H9 (cell line): ENCODE results near the gene GSE1. TPM values are rescaled to one million over a fixed set of nuclear protein-coding genes. Genes with fewer than 3 reads are reported as not detected.

Experiments
- DNase-seq: peaks from one replicate; pipeline ENCODE4 v3.0.0-alpha.2; 2017
- H2AFZ ChIP-seq: one replicate; pipeline ENCODE4 v1.6.1; 2013; ENCODE audit warnings: mild to moderate bottlenecking, low read length, control low read depth, moderate library complexity
- H2AK5ac ChIP-seq: 2 replicates; pipeline ENCODE4 v1.6.1; 2013; ENCODE audit warnings: low read length, control low read depth, mixed read lengths; ENCODE audit not compliant: insufficient read length
- H2BK120ac ChIP-seq: one replicate; pipeline ENCODE4 v1.6.1; 2013; ENCODE audit warnings: low read depth, mild to moderate bottlenecking, low read length, control low read depth, inconsistent platforms; ENCODE audit not compliant: poor library complexity, severe bottlenecking
- H2BK12ac ChIP-seq: 2 replicates; pipeline ENCODE4 v1.6.1; 2013; ENCODE audit warnings: low read length, control low read depth, mixed read lengths, low read depth; ENCODE audit not compliant: insufficient read length
- H2BK15ac ChIP-seq: 2 replicates; pipeline ENCODE4 v1.6.1; 2013; ENCODE audit warnings: low read depth, low read length, control low read depth
- H2BK20ac ChIP-seq: one replicate; pipeline ENCODE4 v1.6.1; 2013; ENCODE audit warnings: low read depth, mild to moderate bottlenecking, low read length, control low read depth, inconsistent platforms; ENCODE audit not compliant: poor library complexity, severe bottlenecking
- H2BK5ac ChIP-seq: 2 replicates; pipeline ENCODE4 v1.6.1; 2013; ENCODE audit warnings: low read length, control low read depth, mixed read lengths; ENCODE audit not compliant: insufficient read length
- H3K14ac ChIP-seq: 2 replicates; pipeline ENCODE4 v1.6.1; 2013; ENCODE audit warnings: low read length, control low read depth; ENCODE audit not compliant: insufficient read depth
- H3K18ac ChIP-seq: 2 replicates; pipeline ENCODE4 v1.6.1; 2013; ENCODE audit warnings: low read depth, mild to moderate bottlenecking, mixed read lengths, low read length, control low read depth; ENCODE audit not compliant: insufficient read length
- H3K23ac ChIP-seq: 2 replicates; pipeline ENCODE4 v1.6.1; 2013; ENCODE audit warnings: low read length, control low read depth, mixed read lengths, low read depth; ENCODE audit not compliant: insufficient read length
- H3K23me2 ChIP-seq: 2 replicates; pipeline ENCODE4 v1.6.1; 2013; ENCODE audit warnings: low read depth, mild to moderate bottlenecking, mixed read lengths, low read length, control low read depth; ENCODE audit not compliant: insufficient read length, poor library complexity, severe bottlenecking
- H3K27ac ChIP-seq: 2 replicates; pipeline ENCODE4 v1.5.1; 2013; ENCODE audit warnings: low read length, control low read depth, mixed read lengths, low read depth; ENCODE audit not compliant: insufficient read length
- H3K27me3 ChIP-seq: 2 replicates; pipeline ENCODE4 v1.6.1; 2013; ENCODE audit warnings: low read length, control low read depth, inconsistent platforms; ENCODE audit not compliant: insufficient read depth
- H3K4ac ChIP-seq: 2 replicates; pipeline ENCODE4 v1.6.1; 2013; ENCODE audit warnings: low read depth, mild to moderate bottlenecking, control low read depth, inconsistent platforms, low read length, moderate library complexity
- H3K4me1 ChIP-seq: 2 replicates; pipeline ENCODE4 v1.6.1; 2013; ENCODE audit warnings: low read length, control low read depth, inconsistent platforms; ENCODE audit not compliant: insufficient read depth
- H3K4me2 ChIP-seq: 2 replicates; pipeline ENCODE4 v1.6.1; 2013; ENCODE audit warnings: low read length, control low read depth, mixed read lengths; ENCODE audit not compliant: insufficient read length, insufficient read depth
- H3K56ac ChIP-seq: 2 replicates; pipeline ENCODE4 v1.6.1; 2013; ENCODE audit warnings: low read depth, mild to moderate bottlenecking, mixed read lengths, low read length, control low read depth; ENCODE audit not compliant: insufficient read length
- H3K79me1 ChIP-seq: 2 replicates; pipeline ENCODE4 v1.6.1; 2013; ENCODE audit warnings: low read depth, mild to moderate bottlenecking, moderate library complexity, low read length, control low read depth, inconsistent platforms; ENCODE audit not compliant: insufficient read depth, poor library complexity, severe bottlenecking
- H3K79me2 ChIP-seq: 2 replicates; pipeline ENCODE4 v1.6.1; 2013; ENCODE audit warnings: low read length, control low read depth, inconsistent platforms; ENCODE audit not compliant: insufficient read depth
- H3K9ac ChIP-seq: 2 replicates; pipeline ENCODE4 v1.6.1; 2013; ENCODE audit warnings: low read length, control low read depth, mixed read lengths; ENCODE audit not compliant: insufficient read length; ENCODE audit errors: extremely low read depth
- H3K9me3 ChIP-seq: one replicate; pipeline ENCODE4 v1.6.1; 2013; ENCODE audit warnings: low read depth, low read length, inconsistent platforms; ENCODE audit not compliant: control insufficient read depth
- H3T11ph ChIP-seq: one replicate; pipeline ENCODE4 v1.6.1; 2013; ENCODE audit warnings: mild to moderate bottlenecking, low read length, control low read depth, inconsistent platforms
- H4K20me1 ChIP-seq: one replicate; pipeline ENCODE4 v1.6.1; 2013; ENCODE audit not compliant: control insufficient read depth, insufficient read length, insufficient read depth
- H4K5ac ChIP-seq: 2 replicates; pipeline ENCODE4 v1.6.1; 2013; ENCODE audit warnings: low read depth, mild to moderate bottlenecking, mixed read lengths, low read length, control low read depth; ENCODE audit not compliant: insufficient read length
- H4K8ac ChIP-seq: replicated peaks from 2 replicates; pipeline ENCODE4 v1.6.1; 2013; ENCODE audit warnings: low read length, control low read depth, mixed read lengths, low read depth; ENCODE audit not compliant: insufficient read length
- H4K91ac ChIP-seq: 2 replicates; pipeline ENCODE4 v1.6.1; 2013; ENCODE audit warnings: low read depth, mild to moderate bottlenecking, moderate library complexity, mixed read lengths, low read length, control low read depth; ENCODE audit not compliant: insufficient read length
- H3K27ac Mint-ChIP-seq, 3 experiments: 2 replicates in 2 of 3; 3 replicates in 1 of 3; pipeline ENCODE4 v1.8.0; 2020 to 2021; ENCODE audit warnings: mixed read lengths in 3 of 3, mild to moderate bottlenecking in 1 of 3, moderate library complexity in 1 of 3
- H3K27me3 Mint-ChIP-seq: 2 replicates; pipeline ENCODE4 v1.8.0; 2021; ENCODE audit warnings: low read depth, mild to moderate bottlenecking, moderate library complexity, mixed read lengths
- H3K36me3 Mint-ChIP-seq, 3 experiments: 2 replicates in 2 of 3; 3 replicates in 1 of 3; pipeline ENCODE4 v1.8.0; 2020 to 2021; ENCODE audit warnings: low read depth in 3 of 3, mixed read lengths in 3 of 3; ENCODE audit not compliant: insufficient read depth in 1 of 3
- H3K4me1 Mint-ChIP-seq, 2 experiments: 2 replicates each; pipeline ENCODE4 v1.8.0; 2020; ENCODE audit warnings: mixed read lengths in 2 of 2
- H3K4me3 Mint-ChIP-seq, 2 experiments: 2 replicates in 1 of 2; 3 replicates in 1 of 2; pipeline ENCODE4 v1.8.0; 2020 to 2021; ENCODE audit warnings: mild to moderate bottlenecking in 2 of 2, mixed read lengths in 2 of 2, moderate library complexity in 1 of 2
- H3K9me3 Mint-ChIP-seq, 2 experiments: 2 replicates in 1 of 2; 3 replicates in 1 of 2; pipeline ENCODE4 v1.8.0; 2020; ENCODE audit warnings: mild to moderate bottlenecking in 2 of 2, mixed read lengths in 2 of 2, moderate library complexity in 1 of 2
- CTCF ChIP-seq: fragments of 200-600 bp; sonication (generic); conservative IDR thresholded peaks from 3 replicates; pipeline ENCODE4 v1.8.0; 2021; ENCODE audit warnings: antibody characterized with exemption, mild to moderate bottlenecking
- WGBS: extraction: QIAGEN DNeasy Blood & Tissue Kit; methylation state at CpG from one replicate; pipeline ENCODE4 v1.1.7; 2013; ENCODE audit warnings: missing lambda C conversion rate, low lambda C conversion rate, mixed read lengths; ENCODE audit not compliant: insufficient read length; ENCODE audit errors: extremely low coverage; 5-methylcytosine and 5-hydroxymethylcytosine counted together
- total RNA-seq: library from RNA; stranded (reverse); gene quantifications from 2 replicates; pipeline ENCODE4 v1.2.1, GENCODE V29; 2021

Gene GSE1
- total RNA-seq, 1 experiment from 2014 or later: 125 TPM

- Mint-ChIP-seq H3K4me3 (no peak overlapping the region), H3K9me3 (no peaks in the 10 kb centered on the region), H3K27me3 (no peaks in the 10 kb centered on the region; the same call in none of the 2 replicates), H3K4me1 (no peaks in the 10 kb centered on the region), H3K36me3 (peaks cover 34 to 95% (median 80%) of the 10 kb centered on the region in 3 experiments; a peak in 6 of 7 replicates), H3K27ac (peak overlapping the region in 1 of 3 experiments; percentile 71; a peak in 2 of 7 replicates)
- DNase-seq: no peak
- H2BK12ac ChIP-seq: no peak overlapping the region
- no peaks in the 10 kb centered on the region for H3K79me1 ChIP-seq
- H2BK5ac ChIP-seq: no peak overlapping the region
- H3K4me2 ChIP-seq: no peak overlapping the region
- H4K5ac ChIP-seq: no peak overlapping the region
- H3K27me3 ChIP-seq: no peaks in the 10 kb centered on the region
- H3K4ac ChIP-seq: no peak overlapping the region
- no peak overlapping the region for H2BK15ac ChIP-seq
- H3K56ac ChIP-seq: no peak overlapping the region
- H3T11ph ChIP-seq: no peak overlapping the region
- H3K27ac ChIP-seq: no peak overlapping the region
- no peak overlapping the region for H3K14ac ChIP-seq
- no peaks in the 10 kb centered on the region for H4K20me1 ChIP-seq
- H2BK120ac ChIP-seq: no peak overlapping the region
- H3K9me3 ChIP-seq: no peaks in the 10 kb centered on the region
- no peak overlapping the region for H4K91ac ChIP-seq
- no peaks in the 10 kb centered on the region for H3K79me2 ChIP-seq
- H2AK5ac ChIP-seq: no peak overlapping the region
- H3K18ac ChIP-seq: no peak overlapping the region
- H2AFZ ChIP-seq: no peak overlapping the region
- TF ChIP-seq CTCF: no peak
- no peaks in the 10 kb centered on the region for H3K4me1 ChIP-seq
- no peak overlapping the region for H3K23ac ChIP-seq
- H4K8ac ChIP-seq: no peak overlapping the region
- no peak overlapping the region for H2BK20ac ChIP-seq
- H3K9ac ChIP-seq: no peak overlapping the region
- WGBS: no CpG with 5 or more reads among the region's 6 CpGs
- H3K23me2 ChIP-seq: no peaks in the 10 kb centered on the region
Observed at GRCh38 chr16:85674828-85675227, 61.7 kb downstream of the GSE1 start.
